NCI-H748 treated with DMSO at 0.1 percent for 48 hours (cell line): ENCODE results near the gene ERC1.

Experiments
- DNase-seq: peaks from one replicate; lab custom pipeline; 2025; lab: John Stamatoyannopoulos, UW

Gene ERC1

DNA sequence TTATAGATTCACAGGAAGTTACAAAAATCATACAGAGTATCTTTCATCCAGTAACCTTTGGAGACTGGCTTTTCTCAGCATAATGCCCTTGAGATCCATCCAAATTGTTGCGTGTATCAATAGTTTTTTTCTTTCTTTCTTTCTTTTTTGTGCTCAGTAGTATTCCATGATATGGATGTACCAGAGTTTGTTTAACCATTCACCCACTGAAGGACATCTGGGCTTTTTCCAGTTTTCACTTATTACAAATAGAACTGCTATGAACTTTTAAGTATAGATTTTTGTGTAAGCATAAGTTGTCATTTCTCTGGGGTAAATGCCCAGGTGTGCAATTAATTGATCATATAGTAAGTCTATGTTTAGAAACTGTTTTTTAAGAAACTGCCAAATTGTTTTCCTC lies 524.0 kb downstream of the ERC1 start:
- no peak for DNase-seq

GRCh38 chr12:1515428-1515827 lies 524.4 kb downstream of the ERC1 start:
- no peak for DNase-seq

DNA sequence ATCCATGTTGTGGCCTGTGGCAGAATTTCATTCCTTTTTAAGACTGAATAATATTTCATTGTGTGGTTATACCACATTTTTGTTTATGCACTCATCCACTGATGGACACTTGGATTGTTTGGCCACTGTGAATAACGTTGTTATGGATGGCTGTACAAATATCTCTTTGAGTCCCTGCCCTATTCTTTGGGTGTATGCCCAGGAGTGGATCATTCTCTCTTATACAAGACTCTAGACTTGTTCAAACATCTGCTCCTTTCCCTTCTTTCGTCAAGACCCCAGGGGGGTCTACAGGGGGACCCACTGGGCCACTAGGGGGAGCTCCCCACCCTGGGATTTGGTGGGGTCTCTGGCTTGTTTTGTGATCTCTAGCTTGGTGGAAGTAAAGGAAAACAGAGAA lies 526.0 kb downstream of the ERC1 start:
- no peak for DNase-seq

- DNase-seq, result no peak
These were observed 526.9 kb downstream of the ERC1 start for GRCh38 chr12:1517734-1518525.

- peak; percentile 32 for DNase-seq
These were observed 527.8 kb downstream of the ERC1 start for GRCh38 chr12:1518591-1519516.

GRCh38 chr12:1519642-1520041 lies 528.6 kb downstream of the ERC1 start:
- DNase-seq, result no peak

GRCh38 chr12:1523046-1523445 lies 532.0 kb downstream of the ERC1 start:
- no peak for DNase-seq

DNA sequence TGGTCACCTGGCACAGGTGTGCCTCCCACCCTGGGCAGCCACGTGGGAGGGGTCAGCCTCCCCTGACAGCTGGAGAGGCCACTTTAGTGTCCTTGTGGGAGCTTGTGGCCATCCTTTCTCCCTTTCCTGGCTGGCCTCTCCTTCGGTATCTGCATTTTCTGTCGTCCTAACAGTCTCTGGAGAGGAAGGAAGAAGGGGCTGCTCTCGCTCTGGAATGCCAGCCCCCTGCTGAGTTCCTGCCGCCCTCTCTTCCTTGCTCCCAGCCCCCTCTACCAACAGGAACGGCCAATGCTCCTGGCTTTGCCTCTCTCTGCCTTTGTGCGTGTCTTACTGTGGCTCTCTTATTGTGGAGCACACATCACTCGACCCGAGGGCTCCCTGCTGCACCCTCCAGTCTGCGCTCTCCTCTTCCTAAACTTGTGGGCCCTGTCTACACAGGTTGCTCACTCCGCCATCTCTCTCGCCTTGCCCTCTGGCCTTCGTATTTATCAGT lies 532.6 kb downstream of the ERC1 start:
- DNase-seq, result no peak

- DNase-seq, result no peak
These were observed 534.8 kb downstream of the ERC1 start for GRCh38 chr12:1525858-1526257.

- no peak for DNase-seq
These were observed 536.8 kb downstream of the ERC1 start for GRCh38 chr12:1527789-1528188.

DNA sequence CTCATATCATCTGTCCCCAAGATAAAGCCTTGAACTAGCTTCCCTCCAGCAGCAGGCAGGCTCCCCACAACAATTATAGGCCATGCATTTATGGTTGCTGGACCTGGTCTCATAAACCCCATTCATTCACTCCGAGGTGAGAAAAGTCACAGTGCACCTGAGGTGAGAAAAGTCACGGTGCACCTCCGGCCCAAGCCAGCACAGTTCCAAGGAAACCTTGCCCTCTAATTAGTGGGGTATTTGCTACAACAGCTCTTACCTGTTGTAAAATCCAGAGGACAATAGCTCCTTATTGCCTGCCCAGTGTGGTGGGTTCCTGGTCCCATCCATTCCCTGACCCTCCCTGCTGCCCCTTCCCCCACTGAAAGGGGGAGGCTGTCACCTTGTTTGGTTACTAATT lies 537.8 kb downstream of the ERC1 start:
- DNase-seq, result no peak

- DNase-seq, result no peak
These were observed 538.3 kb downstream of the ERC1 start for GRCh38 chr12:1529228-1529861.

DNA sequence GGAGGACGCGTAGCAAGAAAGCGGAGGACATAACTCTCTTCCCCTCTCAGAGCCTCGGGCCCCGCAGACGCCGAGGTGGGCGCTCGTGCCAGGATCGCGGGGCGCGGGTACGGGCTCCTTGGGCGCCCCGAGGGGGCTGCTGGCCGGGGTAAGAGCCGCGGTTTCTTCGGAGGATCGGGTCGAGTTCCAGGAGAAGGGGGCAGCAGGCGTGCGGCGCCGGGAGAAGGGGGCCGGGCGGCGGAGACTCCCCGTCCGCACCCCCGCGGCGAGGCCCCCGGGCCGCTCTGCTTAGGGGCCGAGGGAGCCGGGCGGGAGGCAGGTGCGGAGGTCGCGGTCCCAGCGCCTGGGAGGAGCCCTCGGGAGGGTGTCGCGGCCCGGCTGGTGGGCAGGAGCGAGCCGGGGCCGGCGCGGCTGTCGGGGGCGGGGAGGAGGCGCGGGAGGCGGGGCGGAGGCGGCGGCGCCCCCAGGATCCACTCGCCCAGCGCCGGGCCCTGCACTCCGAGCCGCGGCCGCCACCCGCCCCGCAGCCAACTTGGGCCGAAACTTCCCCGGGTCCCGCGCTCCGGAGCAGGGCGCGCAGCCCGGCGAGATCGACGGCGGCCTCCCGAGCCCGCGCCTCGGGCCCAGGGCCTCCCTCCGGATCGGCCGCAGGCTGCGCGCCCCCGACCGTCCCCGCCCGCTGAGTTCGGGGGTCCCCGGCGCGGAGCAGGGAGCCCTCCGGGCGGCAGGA lies 539.0 kb downstream of the ERC1 start:
- no peak for DNase-seq

- DNase-seq, result no peak
These were observed 539.6 kb downstream of the ERC1 start for GRCh38 chr12:1530592-1531152.

DNA sequence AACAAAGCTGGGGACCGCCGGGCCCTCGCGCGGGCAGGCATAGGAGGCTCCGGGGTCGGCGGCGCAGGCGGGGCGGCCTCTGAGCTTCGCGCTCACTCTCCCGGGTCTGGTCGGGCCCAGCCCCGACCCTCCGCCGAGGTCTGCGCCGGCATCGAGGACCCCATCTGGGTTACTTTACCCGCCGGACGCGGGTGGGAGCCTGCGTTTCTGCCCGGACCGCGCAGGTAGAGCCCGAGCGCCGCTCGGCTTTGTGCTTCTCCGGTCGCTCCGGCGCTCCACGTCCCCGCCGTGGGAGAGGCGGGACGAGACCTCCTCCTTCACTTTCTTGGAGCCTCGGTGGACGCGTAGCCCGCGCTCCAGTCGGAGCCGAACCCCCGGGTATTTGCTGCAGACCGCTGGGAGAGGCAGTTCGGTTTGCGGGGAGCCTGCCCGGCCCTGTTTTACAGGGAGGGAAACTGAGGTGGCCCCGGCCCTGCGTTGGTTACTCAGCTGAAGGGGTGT lies 540.2 kb downstream of the ERC1 start:
- DNase-seq, result no peak

- no peak for DNase-seq
These were observed 540.8 kb downstream of the ERC1 start for GRCh38 chr12:1531654-1532374.

DNA sequence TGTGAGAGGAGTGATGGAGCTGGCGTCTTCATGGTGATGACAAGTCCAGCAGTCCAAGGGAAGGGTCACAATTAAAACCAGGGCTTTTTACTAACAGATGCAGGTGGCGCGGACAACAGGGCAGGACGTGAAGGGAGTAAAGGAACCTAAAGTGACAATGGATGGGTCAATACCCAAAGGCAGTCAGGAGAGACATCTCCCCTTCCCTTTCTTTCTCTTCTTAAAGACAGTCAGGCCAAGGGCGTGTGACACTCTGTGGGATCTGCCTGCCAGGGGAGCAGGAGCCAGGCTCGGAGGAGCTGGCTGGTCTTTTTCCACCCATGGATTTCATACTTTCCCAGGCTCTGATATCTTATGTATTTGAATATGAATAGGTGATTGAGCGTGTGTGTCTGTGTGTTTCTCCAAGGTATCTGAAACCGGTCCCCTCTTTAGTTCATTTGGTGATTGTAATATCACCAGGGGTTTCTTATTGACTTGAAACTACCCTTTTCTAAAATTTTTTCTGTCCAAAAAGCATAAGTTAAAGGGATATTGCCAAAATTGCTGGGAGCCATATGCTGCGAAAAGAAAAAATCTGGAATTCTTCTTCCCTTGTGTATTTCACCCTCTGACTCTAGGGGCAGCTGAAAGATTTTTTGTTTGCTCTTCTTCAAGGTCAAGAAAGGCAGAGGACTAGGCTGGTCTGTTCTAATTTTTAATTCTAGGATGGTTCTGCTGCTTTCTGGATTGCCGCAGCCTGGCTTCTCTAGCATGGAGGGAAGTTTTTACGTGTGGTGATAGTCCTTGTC lies 541.5 kb downstream of the ERC1 start:
- no peak for DNase-seq

- DNase-seq, result no peak
These were observed 542.2 kb downstream of the ERC1 start for GRCh38 chr12:1533205-1533601.

DNA sequence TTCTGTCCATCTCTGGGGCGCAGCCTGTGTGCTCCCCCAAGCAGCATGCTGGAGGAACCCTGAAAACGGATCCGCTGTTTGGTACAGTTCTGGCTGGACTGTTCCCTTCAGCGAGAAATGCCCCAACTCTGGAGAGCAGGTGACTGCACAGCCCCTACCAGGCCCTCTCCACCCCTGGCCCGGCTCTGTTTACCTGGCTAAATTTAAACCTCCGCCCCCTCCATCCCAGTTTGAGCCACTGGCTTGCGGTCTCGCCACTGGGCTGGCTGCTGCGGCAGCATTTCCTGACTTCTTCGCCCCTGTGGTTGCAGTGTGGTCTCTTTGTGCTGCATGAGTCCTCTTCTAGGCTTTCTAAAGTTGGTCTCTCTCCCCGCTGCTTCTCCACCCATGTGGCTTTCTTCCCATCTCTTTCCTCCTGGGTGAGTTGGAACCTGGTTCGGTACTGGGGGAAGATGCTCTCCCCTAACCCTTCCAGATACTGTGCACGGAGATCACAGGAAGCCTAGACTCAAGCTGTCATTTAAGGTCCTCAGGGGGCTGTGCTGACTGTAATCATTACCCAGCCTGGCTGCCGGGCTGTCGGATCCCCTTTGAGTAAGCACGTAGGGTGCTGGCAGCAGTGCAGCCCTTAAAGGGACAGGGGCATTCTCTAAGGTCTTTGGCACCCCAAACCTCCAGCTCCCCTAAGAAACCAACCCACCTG lies 542.7 kb downstream of the ERC1 start:
- DNase-seq, result no peak
